ENCODE results near the gene CPZ. TPM values are rescaled to one million over a fixed set of nuclear protein-coding genes. Genes with fewer than 3 reads are reported as not detected.

The CPZ gene
- total RNA-seq, 1 experiment from 2014 or later: not detected

DNA sequence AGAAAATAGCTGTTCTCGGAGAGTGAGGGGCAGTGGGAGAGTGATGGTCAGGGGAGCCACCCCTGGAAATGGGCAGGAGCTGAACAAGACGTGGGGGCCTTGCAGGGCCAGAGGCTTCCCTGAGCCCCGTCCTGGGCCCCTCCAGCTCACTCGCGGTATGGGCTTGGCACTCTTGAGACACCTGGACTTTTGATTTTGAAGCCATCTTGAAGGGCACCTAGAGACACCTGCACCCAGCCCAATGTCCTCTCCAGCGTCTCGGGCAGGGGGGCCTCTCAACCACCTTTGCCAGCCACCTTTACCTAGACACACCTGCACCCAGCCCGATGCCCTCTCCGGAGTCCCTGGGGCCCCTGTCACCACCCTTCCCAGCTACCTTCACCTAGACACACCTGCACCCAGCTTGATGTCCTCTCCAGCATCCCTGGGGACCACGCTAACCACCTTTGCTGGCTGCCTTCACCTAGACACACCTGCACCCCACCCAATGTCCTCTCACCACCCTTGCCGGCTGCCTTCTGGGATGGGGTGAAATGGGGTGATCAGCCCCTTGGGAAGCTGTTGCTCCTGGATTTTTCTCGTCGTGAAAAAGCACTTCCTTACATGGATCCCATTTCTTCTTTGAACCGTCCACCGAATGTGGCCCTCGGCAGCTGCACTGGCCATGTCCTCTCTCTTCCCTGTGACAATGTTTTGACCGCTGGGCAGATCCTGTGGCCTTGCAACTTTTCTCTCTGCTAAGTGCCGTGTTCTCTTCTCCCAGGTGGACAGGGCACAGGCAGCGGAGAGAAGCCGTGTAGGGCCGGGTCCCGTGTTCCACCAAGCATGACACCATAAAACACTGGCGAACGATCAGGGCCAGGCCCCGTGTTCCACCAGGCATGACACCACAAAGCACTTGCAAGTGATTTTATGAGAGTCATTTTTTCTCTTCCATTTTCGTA is 47.5 kb downstream of the CPZ start:
- in situ Hi-C loops (cut with HindIII; ENCODE audit: low pct_unique_long_range_greater_than_20kb, low sequenced_read_pairs): no loop called here
- no peak for DNase-seq (ENCODE audit: low read depth, low spot score)

DNA sequence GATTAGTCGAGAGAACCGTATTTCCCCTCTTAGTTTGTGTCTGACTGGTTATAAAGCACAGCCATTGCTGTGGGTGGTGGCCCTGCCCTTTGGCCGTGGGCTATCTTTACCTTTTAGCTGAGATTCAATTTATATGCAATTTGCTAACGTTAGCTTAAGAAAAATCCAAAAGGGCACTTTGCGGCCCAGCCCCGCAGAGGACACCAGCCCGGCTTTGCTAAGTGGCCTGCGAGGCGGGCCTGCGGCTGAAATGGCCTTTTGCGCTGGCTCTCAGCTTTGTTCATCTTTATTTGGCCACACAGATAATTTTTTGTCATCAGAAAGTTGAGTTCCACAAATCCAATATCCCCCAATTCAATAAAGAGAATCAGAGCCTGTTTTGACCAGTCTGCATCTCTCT is 48.3 kb downstream of the CPZ start:
- in situ Hi-C loops (cut with HindIII; ENCODE audit: low pct_unique_long_range_greater_than_20kb, low sequenced_read_pairs): no loop called here
- DNase-seq (ENCODE audit: low read depth, low spot score): no peak

DNA sequence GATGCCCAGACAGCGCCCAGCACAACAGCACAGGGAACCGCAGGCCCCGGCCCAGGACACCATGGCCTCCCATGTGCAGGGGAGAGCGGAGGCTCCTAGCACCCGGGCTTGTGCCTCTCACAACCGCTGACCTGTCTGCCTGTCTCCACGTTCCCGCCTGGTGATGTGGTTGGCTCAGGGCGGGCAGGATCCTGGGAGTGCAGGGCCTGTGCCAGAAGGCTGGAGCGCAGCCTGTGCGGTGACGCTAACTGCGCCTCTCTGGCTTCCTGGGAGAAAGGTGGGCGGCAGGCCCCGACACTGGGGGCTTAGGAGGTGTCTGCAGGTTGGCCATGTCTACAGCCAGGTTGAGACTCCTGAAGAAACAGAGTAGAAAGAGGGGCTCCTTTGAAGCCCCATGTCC is 48.7 kb downstream of the CPZ start:
- no peak for DNase-seq (ENCODE audit: low read depth, low spot score)
- in situ Hi-C loops (cut with HindIII; ENCODE audit: low pct_unique_long_range_greater_than_20kb, low sequenced_read_pairs): no loop called here

DNA sequence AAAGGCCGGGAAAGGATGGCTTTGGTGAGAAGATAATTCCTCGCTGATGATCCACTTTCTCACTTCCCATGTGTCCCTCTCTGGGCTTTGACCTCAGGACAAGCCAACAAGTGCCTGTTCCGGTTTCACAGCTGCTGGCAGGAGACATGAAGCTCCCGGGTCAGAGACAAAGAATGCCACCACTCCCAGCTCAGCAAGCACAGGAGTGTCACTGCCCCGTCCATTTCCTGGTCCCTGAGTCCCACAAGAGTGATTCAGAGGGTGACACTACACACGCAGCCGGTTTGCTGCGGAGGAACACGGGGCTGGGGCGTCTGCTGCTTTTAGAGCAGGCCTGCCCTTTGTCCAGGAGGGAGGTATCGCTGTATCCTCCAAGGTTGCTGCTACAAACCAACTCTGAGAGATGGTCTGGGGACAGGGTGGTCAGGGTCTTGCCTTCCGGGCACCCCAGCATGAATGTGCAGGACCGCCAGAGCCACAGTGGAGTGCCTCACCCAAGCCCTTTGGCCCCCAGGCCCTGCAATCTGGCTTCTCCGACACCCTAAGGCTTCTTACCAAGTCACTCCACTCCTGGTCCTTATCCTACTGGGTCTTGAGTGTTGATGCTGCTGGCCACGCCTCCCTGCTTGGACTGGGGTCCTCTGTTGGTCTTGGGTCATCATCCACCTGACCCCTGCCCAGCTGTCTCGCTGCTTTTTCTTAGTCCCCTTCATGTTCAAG is 49.5 kb downstream of the CPZ start:
- in situ Hi-C loops (cut with HindIII; ENCODE audit: low pct_unique_long_range_greater_than_20kb, low sequenced_read_pairs): no loop called here
- no peak for DNase-seq (ENCODE audit: low read depth, low spot score)

DNA sequence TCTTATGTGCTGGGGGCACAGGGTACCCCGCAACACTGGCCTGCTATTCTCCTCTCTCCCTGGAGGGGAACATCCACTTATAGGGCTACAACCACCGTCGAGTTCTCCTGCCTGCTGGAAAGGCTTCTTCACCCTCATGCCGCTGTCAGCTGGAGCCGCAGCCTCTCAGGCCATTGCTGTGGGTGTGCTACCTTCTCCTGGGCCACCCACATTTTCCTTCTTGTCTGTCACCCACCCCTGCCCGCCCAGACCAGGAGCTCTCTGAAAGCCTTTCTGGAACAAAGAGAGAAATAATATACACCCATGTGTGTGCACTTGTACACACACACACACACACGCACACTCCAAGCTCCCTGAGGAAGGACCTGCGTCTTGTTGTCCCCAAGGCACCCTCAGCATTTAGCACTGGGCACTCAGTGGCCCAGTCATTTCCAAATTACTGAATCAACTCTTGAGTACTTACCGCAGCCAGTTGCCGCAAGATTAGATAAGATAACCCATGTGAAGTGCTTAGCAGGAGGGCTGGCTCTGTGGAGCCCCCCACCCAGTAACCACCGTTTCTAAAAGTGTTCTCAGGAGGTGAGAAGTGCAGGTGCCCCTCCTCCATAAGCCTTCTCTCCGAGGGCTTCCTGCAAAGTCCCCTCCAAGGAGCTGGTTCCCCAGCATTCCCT is 50.2 kb downstream of the CPZ start:
- in situ Hi-C loops (cut with HindIII; ENCODE audit: low pct_unique_long_range_greater_than_20kb, low sequenced_read_pairs): no loop called here
- no peak for DNase-seq (ENCODE audit: low read depth, low spot score)

DNA sequence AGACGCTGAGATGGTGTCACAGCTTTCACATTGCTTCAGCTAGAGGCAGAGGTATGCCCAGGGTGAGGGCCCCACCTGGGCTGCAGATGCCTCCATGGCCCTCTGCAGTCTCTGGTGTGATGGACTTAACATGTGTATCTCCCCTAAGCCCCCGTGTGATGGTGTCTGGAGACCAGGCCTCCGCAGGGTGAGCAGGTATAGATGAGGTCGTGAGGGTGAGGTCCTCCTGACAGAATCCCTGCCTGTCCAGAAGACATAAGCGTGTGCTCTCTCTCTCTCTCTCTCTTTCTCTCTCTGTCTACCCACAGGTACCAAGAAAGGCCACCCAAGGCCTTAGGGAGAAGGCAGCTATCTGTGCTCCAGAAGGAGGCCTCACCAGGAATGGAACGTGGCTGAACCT is 50.9 kb downstream of the CPZ start:
- in situ Hi-C loops (cut with HindIII; ENCODE audit: low pct_unique_long_range_greater_than_20kb, low sequenced_read_pairs): no loop called here
- DNase-seq (ENCODE audit: low read depth, low spot score): no peak

DNA sequence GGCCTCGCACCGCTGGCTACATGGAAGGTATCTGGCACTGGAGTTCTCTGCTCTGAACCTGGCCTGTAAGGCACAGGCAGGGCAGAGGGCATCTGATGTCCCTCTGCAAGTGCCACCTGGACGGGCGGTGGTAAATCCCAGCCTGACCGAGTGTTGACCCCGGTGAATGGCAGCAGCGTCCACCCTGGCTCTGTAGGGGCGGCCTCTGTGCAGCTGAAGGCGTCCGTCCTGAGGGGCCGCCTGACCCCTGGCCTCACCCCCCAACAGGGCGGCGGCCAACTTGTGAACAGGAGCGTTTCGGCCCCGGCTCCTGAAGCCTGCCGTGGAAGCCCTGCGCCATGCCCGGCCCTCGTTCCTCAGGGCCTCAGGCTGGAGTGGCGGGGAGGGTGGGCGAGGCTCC is 51.4 kb downstream of the CPZ start:
- no peak for DNase-seq (ENCODE audit: low read depth, low spot score)
- in situ Hi-C loops (cut with HindIII; ENCODE audit: low pct_unique_long_range_greater_than_20kb, low sequenced_read_pairs): no loop called here

DNA sequence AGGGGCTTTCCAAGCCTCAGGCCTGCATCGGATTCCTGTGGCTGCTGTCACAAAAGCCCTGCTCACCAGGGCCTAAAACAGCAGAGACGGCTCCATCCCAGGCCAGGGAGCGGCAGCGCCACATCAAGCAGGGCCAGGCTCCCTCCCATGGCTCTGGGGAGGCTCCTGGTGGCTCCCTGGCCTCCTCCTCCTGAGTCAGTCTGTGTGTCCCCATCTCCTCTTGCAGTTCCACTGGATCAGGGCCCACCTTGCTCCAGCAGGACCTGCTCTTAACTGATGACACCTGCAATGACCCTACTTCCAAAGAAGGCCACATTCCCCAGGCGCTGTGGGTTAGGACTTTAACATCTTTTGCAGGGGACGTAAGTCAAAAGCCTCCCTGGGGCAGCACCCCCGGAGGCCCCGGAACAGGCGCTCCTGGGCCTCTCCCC is 51.9 kb downstream of the CPZ start:
- in situ Hi-C loops (cut with HindIII; ENCODE audit: low pct_unique_long_range_greater_than_20kb, low sequenced_read_pairs): no loop called here
- no peak for DNase-seq (ENCODE audit: low read depth, low spot score)

DNA sequence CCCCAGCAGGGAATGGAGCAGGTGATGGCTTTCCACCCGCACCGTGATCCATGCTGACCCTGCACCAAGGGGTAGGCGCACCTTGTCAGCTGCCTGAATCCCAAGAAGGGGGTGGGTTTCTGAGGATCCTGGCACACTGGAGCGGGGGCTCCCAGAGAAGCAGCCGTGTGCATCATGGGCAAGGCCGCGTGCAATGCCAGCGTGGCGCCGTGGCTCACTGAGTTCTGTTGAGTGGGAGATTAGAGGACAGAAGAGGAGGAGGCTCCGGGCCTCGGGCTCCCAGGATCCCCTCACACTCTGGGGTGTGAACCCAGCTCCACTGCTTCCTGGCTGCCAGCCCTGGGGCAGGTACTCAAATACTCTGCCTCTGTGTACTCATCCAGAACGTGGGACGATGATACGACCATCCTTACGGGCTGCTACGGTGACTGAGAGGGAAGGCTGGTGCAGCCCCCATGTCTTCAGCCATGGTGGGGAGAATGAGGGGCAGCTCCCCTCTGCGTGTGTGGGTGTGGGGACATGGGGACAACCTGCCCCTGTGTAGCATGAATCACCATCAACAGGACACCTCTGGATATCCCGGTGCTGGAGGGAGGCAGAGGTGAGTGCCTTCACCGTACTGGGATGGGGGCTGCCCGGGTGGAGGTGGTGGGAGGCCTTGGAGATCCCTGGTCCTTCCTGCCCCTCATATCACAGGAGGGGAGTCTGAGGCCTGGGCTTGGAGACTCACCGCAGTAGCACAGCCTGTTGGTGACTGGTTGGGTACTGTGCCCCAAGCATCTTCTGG is 52.6 kb downstream of the CPZ start:
- DNase-seq (ENCODE audit: low read depth, low spot score): no peak
- in situ Hi-C loops (cut with HindIII; ENCODE audit: low pct_unique_long_range_greater_than_20kb, low sequenced_read_pairs): no loop called here

DNA sequence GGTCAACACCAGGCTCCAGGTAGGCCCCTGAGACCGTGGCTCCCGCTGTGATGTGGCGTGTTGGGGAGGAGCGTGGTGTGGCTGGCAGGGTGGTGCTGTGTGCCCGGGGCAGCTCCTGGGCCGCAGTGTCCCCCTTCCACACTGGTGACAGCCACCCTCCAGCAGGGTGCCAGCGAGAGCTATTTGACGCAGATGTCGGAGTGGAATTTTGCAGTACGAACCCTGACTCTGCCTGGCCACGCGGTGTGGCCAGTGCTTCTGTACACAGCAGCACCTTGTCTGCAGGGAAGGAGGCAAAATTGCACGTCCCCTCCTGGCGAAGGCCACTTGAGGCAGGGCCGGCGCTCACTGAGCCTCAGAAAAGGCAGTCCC is 53.2 kb downstream of the CPZ start:
- DNase-seq (ENCODE audit: low read depth, low spot score): no peak
- in situ Hi-C loops (cut with HindIII; ENCODE audit: low pct_unique_long_range_greater_than_20kb, low sequenced_read_pairs): no loop called here

DNA sequence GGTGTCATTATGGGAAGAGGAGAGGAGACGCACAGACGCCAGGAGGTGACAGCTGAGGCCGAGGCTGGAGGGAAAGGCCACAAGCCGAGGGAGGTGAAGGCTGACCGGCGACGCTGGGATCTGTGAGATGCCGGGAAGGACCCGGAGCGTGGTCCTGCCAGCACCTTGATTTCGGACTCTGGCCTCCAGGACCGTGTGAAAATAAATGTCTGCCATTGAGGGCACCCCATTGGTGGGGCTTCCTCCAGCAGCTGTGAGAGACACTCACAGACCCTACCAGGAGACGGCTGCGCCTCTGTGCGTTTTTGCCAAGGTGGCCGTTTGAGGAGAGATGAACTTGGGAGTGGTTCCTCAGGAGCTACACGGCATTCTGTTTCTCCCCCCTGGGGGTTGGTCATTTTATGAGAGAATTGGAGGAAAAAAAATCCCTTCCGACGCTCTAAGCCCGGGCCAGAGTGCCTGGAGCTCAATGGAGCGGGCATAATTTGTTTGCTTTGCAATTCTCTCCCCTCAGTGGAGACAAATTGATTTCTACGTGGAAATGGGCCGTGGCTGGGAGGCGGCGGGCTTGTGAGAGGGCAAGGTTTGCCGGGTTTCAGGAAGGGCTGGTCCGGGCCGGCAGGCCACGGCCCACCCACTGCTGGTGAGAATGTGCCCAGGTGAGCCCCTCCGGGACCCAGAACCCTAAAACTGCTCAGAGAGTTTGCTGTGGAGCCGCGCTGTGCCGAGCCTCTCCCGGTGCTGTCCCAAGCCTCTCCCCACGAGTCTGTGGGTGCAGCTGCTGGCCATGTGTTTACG is 53.9 kb downstream of the CPZ start:
- in situ Hi-C loops (cut with HindIII; ENCODE audit: low pct_unique_long_range_greater_than_20kb, low sequenced_read_pairs): no loop called here
- no peak for DNase-seq (ENCODE audit: low read depth, low spot score)

DNA sequence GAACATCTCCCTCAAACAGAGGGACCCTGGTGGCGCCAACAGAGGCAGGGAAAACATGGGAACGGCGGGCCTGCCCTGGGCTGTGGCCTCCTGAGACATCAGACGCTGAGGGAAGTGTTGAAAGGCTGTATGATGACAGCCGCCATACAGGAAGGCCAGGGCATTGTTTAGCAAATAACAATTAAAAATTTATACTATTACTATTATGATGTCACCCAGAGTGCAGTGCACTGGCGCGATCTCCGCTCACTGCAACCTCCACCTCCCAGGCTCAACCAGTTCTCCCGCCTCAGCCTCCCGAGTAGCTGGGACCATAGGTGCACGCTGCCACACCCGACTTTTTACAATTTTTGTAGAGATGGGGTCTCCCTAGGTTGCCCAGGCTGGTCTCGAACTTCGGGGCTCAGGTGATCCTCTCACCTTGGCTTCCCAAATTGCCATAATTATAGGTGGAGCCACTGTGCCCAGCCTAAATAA is 54.6 kb downstream of the CPZ start:
- in situ Hi-C loops (cut with HindIII; ENCODE audit: low pct_unique_long_range_greater_than_20kb, low sequenced_read_pairs): no loop called here
- DNase-seq (ENCODE audit: low read depth, low spot score): no peak

DNA sequence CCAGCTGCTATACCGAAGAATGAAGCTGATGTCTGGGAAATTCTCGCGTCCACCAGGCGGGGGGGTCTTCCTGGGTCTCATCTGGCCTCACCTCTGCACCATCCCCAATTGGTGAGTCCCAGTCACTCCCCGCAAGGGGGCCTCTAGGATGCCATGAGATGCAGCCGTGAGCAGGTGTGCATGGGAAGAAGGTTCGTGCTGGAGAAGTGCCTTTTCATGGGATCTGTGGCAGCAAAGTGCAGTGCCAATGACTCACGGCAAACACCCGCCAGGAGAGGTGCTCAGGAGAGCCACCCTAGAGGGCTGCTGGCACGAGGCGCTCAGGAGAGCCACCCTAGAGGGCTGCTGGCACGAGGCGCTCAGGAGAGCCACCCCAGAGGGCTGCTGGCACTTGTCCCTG is 55.1 kb downstream of the CPZ start:
- no peak for DNase-seq (ENCODE audit: low read depth, low spot score)
- in situ Hi-C loops (cut with HindIII; ENCODE audit: low pct_unique_long_range_greater_than_20kb, low sequenced_read_pairs): no loop called here

DNA sequence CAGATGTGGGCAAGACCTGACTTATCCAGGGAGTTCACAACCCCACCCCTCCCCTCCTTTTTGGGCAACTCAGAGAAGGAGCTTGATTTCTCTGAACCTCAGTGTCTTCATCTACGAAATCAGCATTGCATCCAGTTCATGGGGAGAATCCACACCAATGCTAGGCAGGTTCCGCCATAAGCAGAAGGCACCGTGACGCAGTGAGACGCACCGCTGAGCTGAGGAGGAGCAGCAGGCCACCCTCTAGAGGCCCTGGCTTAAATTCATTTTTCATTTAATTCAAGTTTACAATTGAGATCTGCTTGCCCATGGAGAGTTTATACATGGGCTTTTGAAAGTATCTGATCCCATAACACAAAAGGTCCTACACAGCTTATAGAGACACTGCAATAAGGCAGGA is 55.7 kb downstream of the CPZ start:
- in situ Hi-C loops (cut with HindIII; ENCODE audit: low pct_unique_long_range_greater_than_20kb, low sequenced_read_pairs): no loop called here
- DNase-seq (ENCODE audit: low read depth, low spot score): no peak

DNA sequence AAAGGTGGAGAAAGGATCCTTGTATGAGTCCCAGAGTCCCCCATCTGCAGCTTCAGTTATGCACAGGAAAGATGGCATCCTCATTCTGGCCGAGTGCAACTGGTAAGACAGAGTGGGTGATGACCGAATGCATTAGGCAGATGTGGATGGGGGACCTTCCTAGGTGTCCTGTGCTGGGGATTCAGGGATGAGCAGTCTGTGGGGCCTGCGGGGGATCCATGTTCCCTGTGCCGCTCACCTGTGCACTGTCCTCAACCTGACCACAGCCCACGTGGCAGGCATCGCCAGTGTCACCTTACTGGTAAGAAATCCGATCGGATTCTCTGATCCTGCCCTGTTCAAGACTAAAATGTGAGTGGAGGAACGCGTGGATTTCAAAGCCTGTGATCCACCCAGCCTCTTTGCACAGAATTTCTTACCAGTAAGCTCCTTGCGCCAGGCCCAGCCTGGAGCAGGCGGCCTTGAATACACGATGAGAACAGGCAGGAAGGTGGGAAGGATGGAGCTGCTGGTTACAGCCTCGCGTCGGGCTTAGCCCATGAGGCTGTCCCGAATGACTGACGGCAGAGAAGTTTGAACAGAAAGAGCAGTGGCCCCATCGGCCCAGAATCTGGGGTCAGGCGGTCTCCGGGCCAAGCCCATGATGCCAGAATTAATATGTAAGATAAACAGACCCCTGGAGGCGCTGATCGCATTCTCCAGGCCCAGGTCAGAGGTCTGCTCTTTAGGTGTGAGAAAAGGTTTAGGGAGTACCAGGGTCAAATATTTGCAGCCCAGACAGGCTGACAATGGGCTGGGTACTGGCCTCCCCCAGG is 56.5 kb downstream of the CPZ start:
- DNase-seq (ENCODE audit: low read depth, low spot score): no peak
- in situ Hi-C loops (cut with HindIII; ENCODE audit: low pct_unique_long_range_greater_than_20kb, low sequenced_read_pairs): no loop called here

DNA sequence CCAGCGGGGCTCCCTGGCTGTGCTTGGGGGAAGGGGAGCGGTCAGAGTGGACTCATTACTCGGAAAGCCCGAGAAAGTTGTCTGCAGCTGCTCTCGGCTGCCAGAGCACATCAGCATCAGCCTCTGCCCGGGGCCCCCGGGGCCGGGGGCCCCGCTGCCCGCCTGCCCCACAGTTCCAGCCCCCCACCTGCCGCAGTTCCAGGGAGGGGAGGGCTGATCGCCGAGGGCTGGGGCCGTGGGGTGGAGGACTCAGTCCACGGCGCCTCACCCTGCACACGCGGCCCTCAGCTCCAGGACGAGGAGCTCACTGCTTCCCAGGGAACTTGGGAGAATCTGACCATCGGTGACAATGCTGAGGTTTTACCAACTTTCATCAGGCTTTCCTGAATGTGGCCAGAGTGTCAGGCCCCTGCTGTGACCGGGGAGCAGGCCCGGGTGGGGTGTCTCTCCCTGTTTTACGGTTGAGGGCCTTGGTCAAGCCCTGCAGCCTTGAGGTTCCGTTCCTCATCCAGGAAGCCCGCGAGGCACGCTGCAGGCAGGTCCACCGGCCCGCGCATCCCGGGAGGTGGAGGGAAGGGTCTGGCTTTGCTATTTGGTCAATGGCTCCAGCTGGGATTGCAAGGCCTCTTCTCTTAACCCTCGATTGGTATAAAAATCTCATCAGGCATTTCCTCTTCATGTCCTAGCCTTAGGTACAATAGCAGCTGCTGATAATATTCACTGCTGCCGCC is 57.2 kb downstream of the CPZ start:
- DNase-seq (ENCODE audit: low read depth, low spot score): no peak
- in situ Hi-C loops (cut with HindIII; ENCODE audit: low pct_unique_long_range_greater_than_20kb, low sequenced_read_pairs): no loop called here
